Peyer's patch (tissue), 4 donors: ENCODE data around the gene PRPS1L1. TPM values are rescaled to one million over a fixed set of nuclear protein-coding genes. Genes with fewer than 3 reads are reported as not detected.

Experiments
- DNase-seq, 3 donors: peaks; one replicate each; pipeline ENCODE4 v3.0.0-alpha.2; 2017 to 2019
- H3K27ac ChIP-seq, 4 donors: fragments of 200-600 bp; sonication (generic); one replicate each; pipeline ENCODE4 v1.5.1; 2016 to 2019
- H3K27me3 ChIP-seq, 2 donors: fragments of 200-600 bp; sonication (generic); one replicate each; pipeline ENCODE4 v1.5.1; 2019
- H3K36me3 ChIP-seq, 3 donors: fragments of 200-600 bp; sonication (generic); one replicate each; pipeline ENCODE4 v1.5.1; 2016 to 2019
- H3K4me1 ChIP-seq, 4 donors: fragments of 200-600 bp; sonication (generic); one replicate each; pipeline ENCODE4 v1.5.1; 2016 to 2019
- H3K4me3 ChIP-seq, 4 donors: fragments of 200-600 bp; sonication (generic); 1 replicate in 3 of 4; 2 replicates in 1 of 4; pipeline ENCODE4 v1.5.1; 2016 to 2019; ENCODE audit warnings: mild to moderate bottlenecking in 1 of 4
- H3K9me3 ChIP-seq, 4 donors: fragments of 200-600 bp; sonication (generic); one replicate each; pipeline ENCODE4 v1.5.1; 2016 to 2019; ENCODE audit warnings: mild to moderate bottlenecking in 1 of 4
- POLR2A ChIP-seq, 2 donors: fragments of 450-650 bp; IDR thresholded peaks; one replicate each; pipeline ENCODE4 v1.5.1; 2017; ENCODE audit warnings: antibody characterized with exemption in 2 of 2, mild to moderate bottlenecking in 2 of 2, moderate library complexity in 2 of 2
- total RNA-seq, 4 donors: library from RNA; depleted of rRNA; stranded (reverse); fragments of >200 nt; gene quantifications; one replicate each; pipeline ENCODE4 v1.1.0, GENCODE V29; 2016
- TF ChIP-seq, protein P1 (sequence below), 6 experiments: fragments of 450-650 bp in 4 of 6; fragments of 200-600 bp in 2 of 6; sonication (generic) in 1 of 6; IDR thresholded peaks; one replicate each; pipeline ENCODE4 v1.5.1; 2017 to 2019; ENCODE audit warnings: antibody characterized with exemption in 6 of 6, mild to moderate bottlenecking in 3 of 6, moderate library complexity in 1 of 6

Gene PRPS1L1
- total RNA-seq, 4 donors from 2014 or later = not detected

DNA sequence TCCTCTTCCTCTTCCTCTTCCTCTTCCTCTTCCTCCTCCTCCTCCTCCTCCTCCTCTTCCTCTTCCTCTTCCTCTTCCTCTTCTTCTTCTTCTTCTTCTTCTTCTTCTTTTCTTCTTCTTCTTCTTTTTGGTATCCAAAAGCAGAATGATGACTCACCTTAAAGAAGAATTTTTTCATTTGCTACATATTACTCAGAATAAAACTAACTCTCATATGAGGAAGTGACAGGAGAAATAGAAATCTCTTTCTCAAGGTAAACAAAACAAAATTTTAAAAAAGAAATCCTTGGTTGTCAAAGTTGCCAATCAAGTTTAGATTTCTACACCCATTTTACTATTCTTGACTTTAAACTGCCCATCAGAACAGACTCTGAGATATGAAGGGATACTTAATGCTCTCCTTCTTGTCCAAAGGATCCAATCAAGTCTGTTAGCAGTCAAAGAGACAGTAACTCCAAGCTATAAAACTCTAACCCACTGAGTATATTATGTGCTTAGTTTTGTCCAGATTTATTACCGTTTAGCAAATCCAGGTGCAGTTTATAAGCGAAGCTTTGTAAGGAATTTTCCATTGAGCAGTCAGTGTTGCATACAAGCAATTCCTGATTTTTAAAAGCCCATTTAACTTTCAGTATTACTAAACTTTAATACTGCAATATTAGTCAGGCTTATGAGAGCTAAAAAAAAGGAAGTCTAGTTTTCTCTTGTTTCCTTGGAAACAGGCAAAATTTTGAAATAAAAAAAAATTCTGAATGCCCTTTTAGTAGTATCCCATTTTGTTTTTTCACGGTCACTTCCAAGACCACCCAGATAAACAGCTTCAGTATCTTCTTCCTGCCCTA is 44.2 kb downstream of the PRPS1L1 start:
- Histone ChIP-seq H3K4me3 (no peak overlapping the region), H3K36me3 (no peaks in the 10 kb centered on the region), H3K27ac (no peak overlapping the region), H3K27me3 (no peaks in the 10 kb centered on the region), H3K4me1 (peaks cover 0 to 15% (median 0%) of the 10 kb centered on the region in 4 donors), H3K9me3 (no peaks in the 10 kb centered on the region)
- DNase-seq = no peak
- TF ChIP-seq POLR2A (IDR thresholded peaks at IDR 0.05) = no peak

DNA sequence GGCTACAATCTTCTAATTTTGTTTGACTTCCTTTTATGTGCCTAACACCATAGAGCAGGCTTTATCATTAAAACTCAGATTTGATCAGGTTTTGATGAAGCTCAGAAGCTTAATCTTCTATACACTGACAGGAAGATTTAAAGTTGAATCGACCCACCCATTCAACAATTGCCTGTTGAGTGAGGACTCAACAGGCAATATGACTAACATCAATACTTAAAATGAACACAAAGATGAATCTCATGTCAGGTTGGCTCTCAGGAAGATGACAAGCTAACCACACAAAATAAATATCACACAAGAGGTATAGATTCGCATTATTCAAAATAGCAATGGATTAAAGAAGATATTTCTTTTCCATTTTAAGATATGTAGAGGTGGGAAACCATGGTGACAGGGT is 50.7 kb downstream of the PRPS1L1 start:
- H3K36me3 ChIP-seq = no peaks in the 10 kb centered on the region
- TF ChIP-seq POLR2A (IDR thresholded peaks at IDR 0.05) = no peak
- TF ChIP-seq, protein P1, sequence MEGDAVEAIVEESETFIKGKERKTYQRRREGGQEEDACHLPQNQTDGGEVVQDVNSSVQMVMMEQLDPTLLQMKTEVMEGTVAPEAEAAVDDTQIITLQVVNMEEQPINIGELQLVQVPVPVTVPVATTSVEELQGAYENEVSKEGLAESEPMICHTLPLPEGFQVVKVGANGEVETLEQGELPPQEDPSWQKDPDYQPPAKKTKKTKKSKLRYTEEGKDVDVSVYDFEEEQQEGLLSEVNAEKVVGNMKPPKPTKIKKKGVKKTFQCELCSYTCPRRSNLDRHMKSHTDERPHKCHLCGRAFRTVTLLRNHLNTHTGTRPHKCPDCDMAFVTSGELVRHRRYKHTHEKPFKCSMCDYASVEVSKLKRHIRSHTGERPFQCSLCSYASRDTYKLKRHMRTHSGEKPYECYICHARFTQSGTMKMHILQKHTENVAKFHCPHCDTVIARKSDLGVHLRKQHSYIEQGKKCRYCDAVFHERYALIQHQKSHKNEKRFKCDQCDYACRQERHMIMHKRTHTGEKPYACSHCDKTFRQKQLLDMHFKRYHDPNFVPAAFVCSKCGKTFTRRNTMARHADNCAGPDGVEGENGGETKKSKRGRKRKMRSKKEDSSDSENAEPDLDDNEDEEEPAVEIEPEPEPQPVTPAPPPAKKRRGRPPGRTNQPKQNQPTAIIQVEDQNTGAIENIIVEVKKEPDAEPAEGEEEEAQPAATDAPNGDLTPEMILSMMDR (IDR thresholded peaks at IDR 0.05) = no peak
- no peak for DNase-seq
- no peaks in the 10 kb centered on the region for H3K27me3 ChIP-seq
- no peak overlapping the region for H3K4me3 ChIP-seq
- no peaks in the 10 kb centered on the region for H3K4me1 ChIP-seq
- no peaks in the 10 kb centered on the region for H3K9me3 ChIP-seq
- H3K27ac ChIP-seq = no peak overlapping the region

Other genes starting within 250 kb of the PRPS1L1 start
- 10 to 100 TPM; 37.3 to 60.3 (median 48.8) TPM for gene SNX13, start 87.4 kb downstream of the PRPS1L1 start, total RNA-seq